Esophagus muscularis mucosa (tissue), 4 donors: ENCODE results near the gene IL17REL. TPM values are rescaled to one million over a fixed set of nuclear protein-coding genes. Genes with fewer than 3 reads are reported as not detected.
A peak's percentile ranks its signal among the peaks of the same experiment; 100 is the strongest.

ENCODE experiments used
- DNase-seq: peaks from one replicate; pipeline ENCODE4 v3.0.0-alpha.2; 2017; ENCODE audit errors: extremely low spot score
- H3K27ac ChIP-seq, 4 donors: fragments of 200-600 bp; sonication (generic); replicated peaks in 1 of 4; 1 replicate in 3 of 4; 2 replicates in 1 of 4; pipeline ENCODE4 v1.5.1; 2016 to 2019; ENCODE audit warnings: mild to moderate bottlenecking in 1 of 4
- H3K27me3 ChIP-seq, 4 donors: fragments of 200-600 bp; sonication (generic); one replicate each; pipeline versions ENCODE4 v1.5.1 to v1.6.0; 2016 to 2019
- H3K36me3 ChIP-seq, 4 donors: fragments of 200-600 bp; sonication (generic); one replicate each; pipeline ENCODE4 v1.5.1; 2016 to 2019
- H3K4me1 ChIP-seq, 4 donors: fragments of 200-600 bp; sonication (generic); one replicate each; pipeline ENCODE4 v1.5.1; 2016 to 2019
- H3K4me3 ChIP-seq, 4 donors: fragments of 200-600 bp; sonication (generic); 1 replicate in 2 of 4; 2 replicates in 2 of 4; pipeline ENCODE4 v1.5.1; 2016 to 2019; ENCODE audit warnings: mild to moderate bottlenecking in 4 of 4, moderate library complexity in 1 of 4
- H3K9me3 ChIP-seq, 4 donors: fragments of 200-600 bp; sonication (generic); 1 replicate in 3 of 4; 2 replicates in 1 of 4; pipeline ENCODE4 v1.5.1; 2016 to 2019
- CTCF ChIP-seq, 3 experiments: fragments of 200-600 bp in 2 of 3; fragments of 450-650 bp in 1 of 3; sonication (generic) in 2 of 3; IDR thresholded peaks; one replicate each; pipeline ENCODE4 v1.5.1; 2017 to 2019; ENCODE audit warnings: antibody characterized with exemption in 3 of 3, mild to moderate bottlenecking in 2 of 3, moderate library complexity in 1 of 3
- EP300 ChIP-seq: sonication (generic); formaldehyde crosslinking; IDR thresholded peaks from one replicate; pipeline ENCODE4 v1.6.1; 2017; ENCODE audit warnings: antibody characterized with exemption
- POLR2A ChIP-seq: fragments of 450-650 bp; IDR thresholded peaks from one replicate; pipeline ENCODE4 v1.6.1; 2017; ENCODE audit warnings: antibody characterized with exemption, moderate library complexity, mild to moderate bottlenecking, low read depth
- POLR2AphosphoS5 ChIP-seq, 2 donors: sonication (generic); formaldehyde crosslinking; IDR thresholded peaks; one replicate each; pipeline ENCODE4 v1.6.1; 2017; ENCODE audit warnings: antibody characterized with exemption in 2 of 2
- WGBS: methylation state at CpG from one replicate; pipeline ENCODE4 v1.1.5; 2018; 5-methylcytosine and 5-hydroxymethylcytosine counted together
- intact Hi-C: fragments of 100-400 bp; cut with DNase I; formaldehyde crosslinking; loops from one replicate; pipeline ENCODE4 v1.15.1; 2023
- total RNA-seq, 4 donors: library from RNA; depleted of rRNA; stranded (reverse); fragments of >200 nt; gene quantifications; one replicate each; pipeline versions ENCODE4 v1.1.0 to v1.2.1, GENCODE V29; 2016

The IL17REL gene
- total RNA-seq, 4 donors from 2014 or later: not detected

GRCh38 chr22:49968313-49968830 lies 44.2 kb downstream of the IL17REL start:
- 94% methylated on average over 3 of the region's 11 CpGs for WGBS
- peaks cover 80 to 92% (median 83%) of the 10 kb centered on the region in 4 donors for H3K4me1 ChIP-seq
- intact Hi-C loops: no loop called here

DNA sequence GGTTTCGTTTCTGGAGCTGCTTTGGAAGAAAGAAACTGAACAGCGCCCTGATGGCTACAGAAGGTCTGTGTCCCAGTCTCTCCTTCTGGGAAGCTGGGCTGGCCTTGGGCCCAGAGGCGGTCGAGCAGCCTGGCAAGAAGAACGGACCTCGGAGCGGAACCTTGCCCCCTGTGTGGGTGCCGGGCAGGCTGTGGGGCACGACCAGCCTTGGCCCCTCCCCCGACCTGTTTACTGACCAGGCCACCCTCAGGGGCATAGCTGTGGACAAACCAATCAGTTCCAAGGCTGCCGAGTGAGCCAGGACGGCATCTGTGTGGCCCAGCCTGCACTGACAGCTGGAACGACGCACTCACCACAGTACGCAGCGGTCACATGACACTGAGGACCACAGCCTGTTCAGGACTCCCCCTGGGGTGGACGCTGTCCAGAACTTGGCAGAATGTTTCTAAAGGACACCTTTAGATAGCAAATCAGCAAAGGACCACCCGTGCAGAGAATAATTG lies 44.8 kb downstream of the IL17REL start:
- peaks cover 10 to 29% (median 27%) of the 10 kb centered on the region in 4 donors for H3K36me3 ChIP-seq
- 54% methylated on average over 13 of the region's 18 CpGs for WGBS
- H3K9me3 ChIP-seq: no peaks in the 10 kb centered on the region
- peaks cover 86 to 99% (median 90%) of the 10 kb centered on the region in 4 donors for H3K4me1 ChIP-seq
- H3K27ac ChIP-seq: peak overlapping the region; percentile 88 to 98 (median 95)
- no peak for DNase-seq
- intact Hi-C loops: no loop called here
- peak overlapping the region; percentile 16 to 30 (median 24) for H3K4me3 ChIP-seq
- TF ChIP-seq POLR2A (peak; percentile 27), POLR2AphosphoS5 (IDR thresholded peaks at IDR 0.05) (peak in 1 of 2 donors; percentile 1), EP300 (no peak), CTCF (IDR thresholded peaks at IDR 0.05) (no peak)
- H3K27me3 ChIP-seq: no peaks in the 10 kb centered on the region

More at GRCh38 chr22:49968313-49968830, 44.2 kb downstream of the IL17REL start:
- no peak overlapping the region for H3K4me3 ChIP-seq
- peak overlapping the region; percentile 88 to 98 (median 95) for H3K27ac ChIP-seq
- no peaks in the 10 kb centered on the region for H3K27me3 ChIP-seq
- no peak for TF ChIP-seq POLR2AphosphoS5 (IDR thresholded peaks at IDR 0.05)
- TF ChIP-seq EP300: no peak
- no peak for TF ChIP-seq POLR2A
- no peak for TF ChIP-seq CTCF (IDR thresholded peaks at IDR 0.05)
- no peak for DNase-seq
- H3K36me3 ChIP-seq: peaks cover 4 to 23% (median 21%) of the 10 kb centered on the region in 4 donors
- no peaks in the 10 kb centered on the region for H3K9me3 ChIP-seq

DNA sequence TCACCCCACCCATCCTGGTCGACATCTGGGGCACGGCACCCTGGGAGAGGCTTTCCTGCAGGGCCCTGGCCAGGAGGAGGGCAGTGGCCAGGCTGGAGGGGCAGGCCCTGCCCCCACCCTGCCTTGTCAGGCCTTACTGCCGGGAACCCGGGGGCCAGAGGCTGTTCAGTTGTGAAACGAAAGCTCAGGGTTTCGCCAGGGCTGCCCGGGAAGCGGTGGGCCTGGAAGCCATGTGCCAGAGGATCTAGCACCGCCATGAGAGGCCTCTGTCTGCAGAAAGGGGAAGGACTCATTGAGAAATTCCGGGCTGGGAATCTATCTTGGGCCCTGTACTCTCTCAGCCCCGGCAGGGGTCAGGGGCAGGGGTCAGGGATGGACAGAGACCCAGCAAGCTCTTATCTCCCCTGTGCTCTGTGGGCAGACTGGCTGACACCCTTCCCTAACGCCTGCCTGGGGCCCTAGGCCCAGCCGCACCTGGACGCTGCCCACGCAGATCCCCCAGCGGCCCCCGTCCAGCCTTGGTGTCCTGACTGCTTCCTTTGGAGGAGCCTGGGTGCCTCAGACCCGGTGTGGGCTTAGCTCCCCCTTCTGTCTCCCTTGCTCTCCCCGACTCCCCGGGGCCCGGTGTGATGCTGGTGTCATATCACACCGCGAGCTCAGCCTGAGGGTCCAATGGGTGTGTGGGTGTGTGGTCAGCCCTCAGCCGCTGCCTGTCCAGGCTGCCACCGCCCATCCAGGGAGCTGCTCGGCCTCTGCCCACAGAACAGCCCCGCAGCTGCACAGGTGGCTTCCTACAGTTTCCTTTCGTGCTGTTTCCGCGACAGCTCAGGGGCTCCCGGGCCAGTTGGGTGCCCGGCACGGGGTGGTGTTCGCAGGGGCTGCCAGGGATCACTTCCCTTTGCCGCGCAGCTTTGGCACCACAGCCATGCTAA lies 45.5 kb downstream of the IL17REL start:
- no peaks in the 10 kb centered on the region for H3K9me3 ChIP-seq
- TF ChIP-seq POLR2AphosphoS5 (IDR thresholded peaks at IDR 0.05) (peak; percentile 20), CTCF (IDR thresholded peaks at IDR 0.05) (no peak)
- peaks cover 86 to 100% (median 91%) of the 10 kb centered on the region in 4 donors for H3K4me1 ChIP-seq
- peak overlapping the region; percentile 88 to 98 (median 95) for H3K27ac ChIP-seq
- DNase-seq: no peak
- peak overlapping the region; percentile 16 to 30 (median 24) for H3K4me3 ChIP-seq
- H3K36me3 ChIP-seq: peaks cover 11 to 33% (median 30%) of the 10 kb centered on the region in 4 donors
- H3K27me3 ChIP-seq: no peaks in the 10 kb centered on the region
- intact Hi-C loops: no loop called here
- WGBS: 56% methylated on average over 9 of the region's 36 CpGs

DNA sequence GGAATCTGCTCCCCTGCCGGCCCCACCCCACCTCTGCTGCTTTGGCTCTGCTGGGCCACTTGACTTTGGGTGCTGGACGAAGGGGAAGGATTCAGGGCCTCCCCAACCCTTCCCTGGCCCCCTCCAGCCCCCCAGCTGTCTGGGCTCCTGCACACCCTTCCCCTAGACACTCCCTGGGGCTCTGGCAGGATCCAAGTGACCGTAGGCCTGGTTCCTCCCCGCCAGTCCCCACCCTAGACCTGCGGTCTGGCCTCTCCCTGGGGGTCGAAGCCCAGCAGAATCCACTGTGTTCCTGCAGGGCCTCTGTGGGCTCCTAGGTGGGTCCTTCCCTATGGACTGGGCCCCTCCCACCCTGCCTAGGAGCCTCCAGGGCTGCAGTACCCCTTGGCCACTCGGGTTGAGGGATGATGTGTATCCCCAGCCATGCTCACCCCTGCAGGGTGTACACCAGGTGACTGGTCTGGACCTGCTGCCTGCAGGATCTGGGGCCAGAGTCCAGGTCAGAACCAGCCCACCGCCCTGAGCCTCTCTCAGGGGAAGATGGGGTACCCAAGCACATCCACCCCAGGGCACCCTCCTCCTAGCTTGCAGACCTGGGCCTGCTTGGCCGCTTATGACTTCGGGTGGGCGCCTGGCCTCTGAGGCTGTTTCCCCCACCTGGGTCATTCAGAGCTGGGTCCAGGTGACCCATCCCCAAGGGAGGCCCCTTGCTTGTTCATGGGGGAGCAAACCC lies 46.4 kb downstream of the IL17REL start:
- peaks cover 11 to 41% (median 34%) of the 10 kb centered on the region in 4 donors for H3K36me3 ChIP-seq
- H3K27me3 ChIP-seq: no peaks in the 10 kb centered on the region
- WGBS: 100% methylated on average over 1 of the region's 11 CpGs
- H3K4me1 ChIP-seq: peaks cover 78 to 100% (median 86%) of the 10 kb centered on the region in 4 donors
- intact Hi-C loops: no loop called here
- peak overlapping the region in 3 of 4 donors; percentile 13 to 73 (median 16) for H3K4me3 ChIP-seq
- no peaks in the 10 kb centered on the region for H3K9me3 ChIP-seq
- H3K27ac ChIP-seq: peak overlapping the region; percentile 88 to 98 (median 95)
- TF ChIP-seq EP300 (no peak), POLR2AphosphoS5 (IDR thresholded peaks at IDR 0.05) (no peak), CTCF (IDR thresholded peaks at IDR 0.05) (no peak), POLR2A (no peak)
- no peak for DNase-seq
